Neural progenitor cell (in vitro differentiated cells): ENCODE measurements around the gene SKA1.

Source experiments
- EZH2 ChIP-seq: fragments of 200-600 bp; sonication (generic); IDR thresholded peaks from 2 replicates; pipeline ENCODE4 v1.6.1; 2017; ENCODE audit warnings: antibody characterized with exemption, mild to moderate bottlenecking, moderate library complexity
- TF ChIP-seq, protein P1 (sequence below): fragments of 200-600 bp; sonication (generic); IDR thresholded peaks from 2 replicates; pipeline ENCODE4 v1.5.1; 2017; ENCODE audit warnings: antibody characterized with exemption, mild to moderate bottlenecking

GRCh38 chr18:50350699-50351098 is 24.1 kb upstream of the SKA1 start:
- TF ChIP-seq, protein P1, sequence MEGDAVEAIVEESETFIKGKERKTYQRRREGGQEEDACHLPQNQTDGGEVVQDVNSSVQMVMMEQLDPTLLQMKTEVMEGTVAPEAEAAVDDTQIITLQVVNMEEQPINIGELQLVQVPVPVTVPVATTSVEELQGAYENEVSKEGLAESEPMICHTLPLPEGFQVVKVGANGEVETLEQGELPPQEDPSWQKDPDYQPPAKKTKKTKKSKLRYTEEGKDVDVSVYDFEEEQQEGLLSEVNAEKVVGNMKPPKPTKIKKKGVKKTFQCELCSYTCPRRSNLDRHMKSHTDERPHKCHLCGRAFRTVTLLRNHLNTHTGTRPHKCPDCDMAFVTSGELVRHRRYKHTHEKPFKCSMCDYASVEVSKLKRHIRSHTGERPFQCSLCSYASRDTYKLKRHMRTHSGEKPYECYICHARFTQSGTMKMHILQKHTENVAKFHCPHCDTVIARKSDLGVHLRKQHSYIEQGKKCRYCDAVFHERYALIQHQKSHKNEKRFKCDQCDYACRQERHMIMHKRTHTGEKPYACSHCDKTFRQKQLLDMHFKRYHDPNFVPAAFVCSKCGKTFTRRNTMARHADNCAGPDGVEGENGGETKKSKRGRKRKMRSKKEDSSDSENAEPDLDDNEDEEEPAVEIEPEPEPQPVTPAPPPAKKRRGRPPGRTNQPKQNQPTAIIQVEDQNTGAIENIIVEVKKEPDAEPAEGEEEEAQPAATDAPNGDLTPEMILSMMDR = no peak
- TF ChIP-seq EZH2 = no peak
